Transverse colon (tissue), 4 donors: ENCODE results near the gene CRKL.

Experiments
- EP300 ChIP-seq: sonication (generic); formaldehyde crosslinking; IDR thresholded peaks from one replicate; pipeline ENCODE4 v1.6.1; 2017; ENCODE audit warnings: antibody characterized with exemption, low read depth
- POLR2A ChIP-seq: fragments of 450-650 bp; IDR thresholded peaks from one replicate; pipeline ENCODE4 v1.6.1; 2016; ENCODE audit warnings: antibody characterized with exemption, mild to moderate bottlenecking, moderate library complexity
- POLR2AphosphoS5 ChIP-seq, 3 donors: sonication (generic); formaldehyde crosslinking; IDR thresholded peaks; one replicate each; pipeline ENCODE4 v1.6.1; 2016; ENCODE audit warnings: antibody characterized with exemption in 3 of 3
- TF ChIP-seq, protein P1 (sequence below), 5 experiments: fragments of 200-600 bp in 3 of 5; fragments of 450-650 bp in 2 of 5; sonication (generic) in 3 of 5; IDR thresholded peaks; 1 replicate in 2 of 5; 2 replicates in 3 of 5; pipeline ENCODE4 v1.5.1; 2016 to 2017; ENCODE audit warnings: antibody characterized with exemption in 5 of 5, inconsistent platforms in 3 of 5, mild to moderate bottlenecking in 2 of 5, moderate library complexity in 1 of 5

DNA sequence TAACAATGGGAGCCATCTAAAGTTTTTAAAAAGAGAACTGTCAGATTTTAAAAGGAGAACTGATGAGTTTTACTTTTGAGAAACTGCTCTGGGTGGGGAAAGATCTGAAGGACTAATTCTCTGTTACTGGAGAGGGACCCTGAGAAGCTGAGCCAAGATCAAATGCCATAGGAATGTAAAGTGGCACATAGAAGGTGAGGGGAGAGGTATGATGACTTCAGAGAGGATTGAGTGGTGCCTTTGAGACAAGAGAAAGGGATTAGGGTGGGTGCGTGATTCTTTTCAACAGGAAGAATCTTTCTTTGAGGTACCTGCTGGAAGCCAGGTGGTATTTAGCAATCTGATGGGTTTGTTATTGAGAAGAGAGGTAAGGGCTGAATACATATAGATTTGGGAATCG is 9.0 kb downstream of the CRKL start:
- TF ChIP-seq POLR2AphosphoS5 (IDR thresholded peaks at IDR 0.05) (no peak), POLR2A (no peak), EP300 (no peak)
- TF ChIP-seq, protein P1, sequence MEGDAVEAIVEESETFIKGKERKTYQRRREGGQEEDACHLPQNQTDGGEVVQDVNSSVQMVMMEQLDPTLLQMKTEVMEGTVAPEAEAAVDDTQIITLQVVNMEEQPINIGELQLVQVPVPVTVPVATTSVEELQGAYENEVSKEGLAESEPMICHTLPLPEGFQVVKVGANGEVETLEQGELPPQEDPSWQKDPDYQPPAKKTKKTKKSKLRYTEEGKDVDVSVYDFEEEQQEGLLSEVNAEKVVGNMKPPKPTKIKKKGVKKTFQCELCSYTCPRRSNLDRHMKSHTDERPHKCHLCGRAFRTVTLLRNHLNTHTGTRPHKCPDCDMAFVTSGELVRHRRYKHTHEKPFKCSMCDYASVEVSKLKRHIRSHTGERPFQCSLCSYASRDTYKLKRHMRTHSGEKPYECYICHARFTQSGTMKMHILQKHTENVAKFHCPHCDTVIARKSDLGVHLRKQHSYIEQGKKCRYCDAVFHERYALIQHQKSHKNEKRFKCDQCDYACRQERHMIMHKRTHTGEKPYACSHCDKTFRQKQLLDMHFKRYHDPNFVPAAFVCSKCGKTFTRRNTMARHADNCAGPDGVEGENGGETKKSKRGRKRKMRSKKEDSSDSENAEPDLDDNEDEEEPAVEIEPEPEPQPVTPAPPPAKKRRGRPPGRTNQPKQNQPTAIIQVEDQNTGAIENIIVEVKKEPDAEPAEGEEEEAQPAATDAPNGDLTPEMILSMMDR (IDR thresholded peaks at IDR 0.05) = no peak
